Liver (tissue), 9 donors: ENCODE results near the gene DPY19L1. TPM values are rescaled to one million over a fixed set of nuclear protein-coding genes. Genes with fewer than 3 reads are reported as not detected.

Source experiments
- DNase-seq: peaks from one replicate; pipeline ENCODE4 v3.0.0-alpha.2; 2017; ENCODE audit warnings: low spot score
- H3K27ac ChIP-seq, 2 donors: one replicate each; pipeline ENCODE4 v1.7.0; 2013; ENCODE audit warnings: inconsistent platforms in 2 of 2, low read length in 2 of 2, control low read depth in 1 of 2, low read depth in 1 of 2, mild to moderate bottlenecking in 1 of 2
- H3K27me3 ChIP-seq, 4 donors: one replicate each; pipeline versions ENCODE4 v1.6.1 to v1.7.0; 2013; ENCODE audit warnings: low read length in 3 of 4, inconsistent platforms in 1 of 4, mild to moderate bottlenecking in 1 of 4, moderate library complexity in 1 of 4; ENCODE audit not compliant: control insufficient read depth in 4 of 4, insufficient read depth in 4 of 4
- H3K36me3 ChIP-seq, 4 donors: one replicate each; pipeline versions ENCODE4 v1.6.1 to v1.7.0; 2013; ENCODE audit warnings: low read length in 3 of 4, mild to moderate bottlenecking in 3 of 4, low read depth in 1 of 4, moderate library complexity in 1 of 4; ENCODE audit not compliant: control insufficient read depth in 4 of 4, insufficient read depth in 3 of 4
- H3K4me1 ChIP-seq, 4 donors: one replicate each; pipeline versions ENCODE4 v1.6.1 to v1.7.0; 2013; ENCODE audit warnings: low read length in 3 of 4, mild to moderate bottlenecking in 3 of 4, moderate library complexity in 1 of 4; ENCODE audit not compliant: control insufficient read depth in 4 of 4, insufficient read depth in 4 of 4
- H3K4me3 ChIP-seq, 3 donors: one replicate each; pipeline versions ENCODE4 v1.6.1 to v1.7.0; 2013; ENCODE audit warnings: low read length in 3 of 3, control low read depth in 1 of 3, low read depth in 1 of 3, mild to moderate bottlenecking in 1 of 3
- H3K9ac ChIP-seq, 2 donors: one replicate each; pipeline ENCODE4 v1.7.0; 2013; ENCODE audit warnings: low read length in 2 of 2, mild to moderate bottlenecking in 2 of 2, moderate library complexity in 2 of 2, control low read depth in 1 of 2, low read depth in 1 of 2
- H3K9me3 ChIP-seq, 4 donors: one replicate each; pipeline versions ENCODE4 v1.6.1 to v1.7.0; 2013; ENCODE audit warnings: low read length in 3 of 4; ENCODE audit not compliant: control insufficient read depth in 4 of 4
- ATF3 ChIP-seq: IDR thresholded peaks from 2 replicates; pipeline ENCODE4 v1.6.1; 2016; ENCODE audit warnings: antibody characterized with exemption
- FOXA1 ChIP-seq: IDR thresholded peaks from 2 replicates; pipeline ENCODE4 v1.6.1; 2016; ENCODE audit warnings: antibody characterized with exemption
- FOXA2 ChIP-seq: IDR thresholded peaks from 2 replicates; pipeline ENCODE4 v1.6.1; 2016; ENCODE audit warnings: antibody characterized with exemption
- HNF4G ChIP-seq: IDR thresholded peaks from 2 replicates; pipeline ENCODE4 v1.6.1; 2016; ENCODE audit warnings: antibody characterized with exemption
- JUND ChIP-seq, 2 donors: IDR thresholded peaks; 2 replicates each; pipeline ENCODE4 v1.6.1; 2016; ENCODE audit warnings: antibody characterized with exemption in 2 of 2
- NR2F2 ChIP-seq: IDR thresholded peaks from 2 replicates; pipeline ENCODE4 v1.6.1; 2016; ENCODE audit warnings: antibody characterized with exemption
- RAD21 ChIP-seq, 2 donors: IDR thresholded peaks; 2 replicates each; pipeline ENCODE4 v1.6.1; 2016; ENCODE audit warnings: antibody characterized with exemption in 2 of 2, mild to moderate bottlenecking in 2 of 2
- RXRA ChIP-seq, 2 donors: IDR thresholded peaks; 2 replicates each; pipeline ENCODE4 v1.6.1; 2017 to 2018; ENCODE audit warnings: antibody characterized with exemption in 2 of 2, mild to moderate bottlenecking in 1 of 2
- SP1 ChIP-seq: IDR thresholded peaks from 2 replicates; pipeline ENCODE4 v1.6.1; 2018; ENCODE audit warnings: antibody characterized with exemption, mild to moderate bottlenecking
- TAF1 ChIP-seq: conservative IDR thresholded peaks from 2 replicates; pipeline ENCODE4 v1.6.1; 2016; ENCODE audit warnings: antibody characterized with exemption, mild to moderate bottlenecking
- YY1 ChIP-seq: IDR thresholded peaks from 2 replicates; pipeline ENCODE4 v1.6.1; 2016; ENCODE audit warnings: antibody characterized with exemption, mild to moderate bottlenecking
- ZBTB33 ChIP-seq: IDR thresholded peaks from 2 replicates; pipeline ENCODE4 v1.6.1; 2016; ENCODE audit warnings: antibody characterized with exemption
- WGBS: extraction: QIAGEN DNeasy Blood & Tissue Kit; methylation state at CpG from one replicate; pipeline ENCODE4 v1.1.7; 2013; 5-methylcytosine and 5-hydroxymethylcytosine counted together
- polyA plus RNA-seq, 2 donors: library from polyadenylated mRNA; stranded (reverse) in 1 of 2; unstranded in 1 of 2; fragments of 200-250 nt in 1 of 2; fragments of >200 nt in 1 of 2; fragmentation: Nextera tagmentation in 1 of 2; extraction: Ambion mirVana in 1 of 2; gene quantifications; one replicate each; pipeline versions ENCODE4 v1.2.1 to v1.2.3, GENCODE V29; 2013 to 2015
- total RNA-seq, 2 donors: library from RNA; depleted of rRNA; stranded (reverse); fragments of >200 nt; gene quantifications; one replicate each; pipeline ENCODE4 v1.2.3, GENCODE V29; 2014
- TF ChIP-seq, protein P1 (sequence below): IDR thresholded peaks from 2 replicates; pipeline ENCODE4 v1.6.1; 2016; ENCODE audit warnings: antibody characterized with exemption, mild to moderate bottlenecking
- donor health status: healthy.
- donor health status: healthy.
- donor health status: healthy.
- donor health status: healthy.
- donor health status: healthy.

Gene DPY19L1
- total and polyA plus RNA-seq, 4 donors: 3.9 to 24.2 (median 16.9) TPM

DNA sequence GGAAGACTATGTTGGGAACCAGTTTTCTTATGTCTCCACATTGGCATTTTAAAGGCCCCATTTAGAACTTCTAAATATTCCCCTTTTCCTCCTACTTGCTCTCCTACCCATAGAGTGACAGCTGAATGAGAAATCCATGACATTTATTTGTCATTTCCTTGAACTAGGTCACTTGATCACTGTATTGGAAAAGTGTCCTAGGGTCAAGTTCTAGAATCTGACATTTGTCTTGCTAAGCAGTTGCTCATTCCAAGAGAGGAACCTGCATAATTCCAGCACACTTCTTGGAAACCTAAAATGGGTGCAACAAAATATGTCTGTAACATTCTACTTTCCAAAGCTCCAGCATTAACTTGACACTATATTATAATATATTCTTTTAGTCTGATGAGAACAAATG is 3.6 kb upstream of the DPY19L1 start:
- no peak for DNase-seq
- no peak overlapping the region for H3K4me3 ChIP-seq
- no peaks in the 10 kb centered on the region for H3K27me3 ChIP-seq
- H3K4me1 ChIP-seq: peaks cover 0 to 11% (median 9%) of the 10 kb centered on the region in 4 donors
- TF ChIP-seq SP1: no peak
- TF ChIP-seq FOXA1: no peak
- TF ChIP-seq TAF1: no peak
- TF ChIP-seq ZBTB33: no peak
- TF ChIP-seq, protein P1, sequence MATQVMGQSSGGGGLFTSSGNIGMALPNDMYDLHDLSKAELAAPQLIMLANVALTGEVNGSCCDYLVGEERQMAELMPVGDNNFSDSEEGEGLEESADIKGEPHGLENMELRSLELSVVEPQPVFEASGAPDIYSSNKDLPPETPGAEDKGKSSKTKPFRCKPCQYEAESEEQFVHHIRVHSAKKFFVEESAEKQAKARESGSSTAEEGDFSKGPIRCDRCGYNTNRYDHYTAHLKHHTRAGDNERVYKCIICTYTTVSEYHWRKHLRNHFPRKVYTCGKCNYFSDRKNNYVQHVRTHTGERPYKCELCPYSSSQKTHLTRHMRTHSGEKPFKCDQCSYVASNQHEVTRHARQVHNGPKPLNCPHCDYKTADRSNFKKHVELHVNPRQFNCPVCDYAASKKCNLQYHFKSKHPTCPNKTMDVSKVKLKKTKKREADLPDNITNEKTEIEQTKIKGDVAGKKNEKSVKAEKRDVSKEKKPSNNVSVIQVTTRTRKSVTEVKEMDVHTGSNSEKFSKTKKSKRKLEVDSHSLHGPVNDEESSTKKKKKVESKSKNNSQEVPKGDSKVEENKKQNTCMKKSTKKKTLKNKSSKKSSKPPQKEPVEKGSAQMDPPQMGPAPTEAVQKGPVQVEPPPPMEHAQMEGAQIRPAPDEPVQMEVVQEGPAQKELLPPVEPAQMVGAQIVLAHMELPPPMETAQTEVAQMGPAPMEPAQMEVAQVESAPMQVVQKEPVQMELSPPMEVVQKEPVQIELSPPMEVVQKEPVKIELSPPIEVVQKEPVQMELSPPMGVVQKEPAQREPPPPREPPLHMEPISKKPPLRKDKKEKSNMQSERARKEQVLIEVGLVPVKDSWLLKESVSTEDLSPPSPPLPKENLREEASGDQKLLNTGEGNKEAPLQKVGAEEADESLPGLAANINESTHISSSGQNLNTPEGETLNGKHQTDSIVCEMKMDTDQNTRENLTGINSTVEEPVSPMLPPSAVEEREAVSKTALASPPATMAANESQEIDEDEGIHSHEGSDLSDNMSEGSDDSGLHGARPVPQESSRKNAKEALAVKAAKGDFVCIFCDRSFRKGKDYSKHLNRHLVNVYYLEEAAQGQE: no peak
- H3K9ac ChIP-seq: no peak overlapping the region
- no peaks in the 10 kb centered on the region for H3K36me3 ChIP-seq
- H3K9me3 ChIP-seq: no peaks in the 10 kb centered on the region
- H3K27ac ChIP-seq: no peak overlapping the region

DNA sequence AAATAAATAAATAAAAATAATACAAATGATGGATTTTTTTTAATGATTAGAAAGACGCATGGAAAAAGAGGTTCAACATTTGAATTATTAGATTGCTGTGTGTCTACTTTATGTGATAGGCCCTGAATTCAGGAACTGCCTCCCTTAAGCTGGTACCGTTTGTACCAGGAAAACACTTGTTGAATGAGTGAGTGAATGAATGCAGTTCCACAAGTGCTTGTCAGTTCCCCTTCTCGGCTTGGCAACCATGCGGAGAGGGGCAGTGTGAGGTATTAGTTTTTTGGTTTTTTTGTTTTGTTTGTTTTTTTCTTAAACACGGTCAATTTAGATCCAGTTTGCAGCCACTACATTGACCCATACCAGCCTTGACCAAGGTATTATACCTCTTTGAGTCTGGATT is 2.1 kb upstream of the DPY19L1 start:
- Histone ChIP-seq H3K27ac (no peak overlapping the region), H3K9me3 (no peaks in the 10 kb centered on the region), H3K4me3 (no peak overlapping the region), H3K27me3 (no peaks in the 10 kb centered on the region), H3K9ac (no peak overlapping the region), H3K4me1 (peaks cover 3 to 20% (median 17%) of the 10 kb centered on the region in 4 donors), H3K36me3 (no peaks in the 10 kb centered on the region)
- no peak for DNase-seq
- TF ChIP-seq RXRA (IDR thresholded peaks at IDR 0.05) (no peak), RAD21 (IDR thresholded peaks at IDR 0.05) (no peak), FOXA2 (no peak), JUND (IDR thresholded peaks at IDR 0.05) (no peak), YY1 (no peak), TAF1 (no peak)
- 96% methylated on average over 5 of the region's 5 CpGs for WGBS

GRCh38 chr7:35038354-35038753 is 1.1 kb upstream of the DPY19L1 start:
- peak overlapping the region; percentile 44 to 95 (median 84) for H3K4me3 ChIP-seq
- H3K4me1 ChIP-seq: peaks cover 3 to 20% (median 17%) of the 10 kb centered on the region in 4 donors
- H3K9ac ChIP-seq: peak overlapping the region; percentile 36 to 42
- DNase-seq: no peak
- no peaks in the 10 kb centered on the region for H3K9me3 ChIP-seq
- TF ChIP-seq SP1 (no peak), HNF4G (no peak), NR2F2 (no peak), FOXA2 (no peak), ATF3 (no peak)
- TF ChIP-seq, protein P1: no peak
- no peaks in the 10 kb centered on the region for H3K27me3 ChIP-seq
- no peaks in the 10 kb centered on the region for H3K36me3 ChIP-seq
- peak overlapping the region; percentile 77 to 79 for H3K27ac ChIP-seq
- WGBS: 30% methylated on average over 9 of the region's 9 CpGs
